Transverse colon (tissue), 4 donors: ENCODE data around the gene FAM171A1. TPM values are rescaled to one million over a fixed set of nuclear protein-coding genes. Genes with fewer than 3 reads are reported as not detected.
"Not testable (repeated sequence)": the region's sequence is repeated elsewhere in the genome, so short reads cannot be mapped to it uniquely, and the experiment has no call there.

Experiments used
- DNase-seq: peaks from one replicate; pipeline ENCODE4 v3.0.0-alpha.2; 2019
- H3K27ac ChIP-seq, 4 donors: fragments of 200-600 bp; sonication (generic); 2 replicates each; pipeline ENCODE4 v1.5.1; 2016 to 2018; ENCODE audit warnings: inconsistent platforms in 4 of 4
- H3K27me3 ChIP-seq: fragments of 200-600 bp; sonication (generic); 2 replicates; pipeline ENCODE4 v1.5.1; 2017; ENCODE audit warnings: inconsistent platforms
- H3K36me3 ChIP-seq, 4 donors: fragments of 200-600 bp; sonication (generic); 2 replicates each; pipeline ENCODE4 v1.5.1; 2017 to 2019; ENCODE audit warnings: inconsistent platforms in 4 of 4
- H3K4me1 ChIP-seq, 4 donors: fragments of 200-600 bp; sonication (generic); 2 replicates each; pipeline ENCODE4 v1.5.1; 2017 to 2020; ENCODE audit warnings: inconsistent platforms in 4 of 4
- H3K4me3 ChIP-seq, 4 donors: fragments of 200-600 bp; sonication (generic); 1 replicate in 1 of 4; 2 replicates in 3 of 4; pipeline versions ENCODE4 v1.5.1 to v1.6.1; 2017 to 2019; ENCODE audit warnings: inconsistent platforms in 4 of 4
- H3K9me3 ChIP-seq, 2 donors: fragments of 200-600 bp; sonication (generic); 2 replicates each; pipeline ENCODE4 v1.5.1; 2017 to 2019; ENCODE audit warnings: inconsistent platforms in 2 of 2
- EP300 ChIP-seq: sonication (generic); formaldehyde crosslinking; IDR thresholded peaks from one replicate; pipeline ENCODE4 v1.6.1; 2017; ENCODE audit warnings: antibody characterized with exemption, low read depth
- POLR2A ChIP-seq: fragments of 450-650 bp; IDR thresholded peaks from one replicate; pipeline ENCODE4 v1.6.1; 2016; ENCODE audit warnings: antibody characterized with exemption, mild to moderate bottlenecking, moderate library complexity
- POLR2AphosphoS5 ChIP-seq, 3 donors: sonication (generic); formaldehyde crosslinking; IDR thresholded peaks; one replicate each; pipeline ENCODE4 v1.6.1; 2016; ENCODE audit warnings: antibody characterized with exemption in 3 of 3
- WGBS, 2 donors: methylation state at CpG; one replicate each; pipeline ENCODE4 v1.1.5; 2018; ENCODE audit warnings: low coverage in 1 of 2; 5-methylcytosine and 5-hydroxymethylcytosine counted together
- in situ Hi-C, 4 donors: fragments of 200-750 bp; cut with MboI; loops; one replicate each; pipeline versions ENCODE4 v1.15.0 to v1.15.1; 2017; ENCODE audit warnings: low sequenced_read_pairs in 3 of 4, low pct_ligation_motif_present in 1 of 4, low pct_unique_long_range_greater_than_20kb in 1 of 4
- intact Hi-C: fragments of 100-400 bp; cut with DNase I; formaldehyde crosslinking; loops from one replicate; pipeline ENCODE4 v1.15.1; 2023; ENCODE audit warnings: low total_unique reads
- total RNA-seq, 4 donors: library from RNA; depleted of rRNA; stranded (reverse); fragments of >200 nt; gene quantifications; one replicate each; pipeline ENCODE4 v1.1.0, GENCODE V29; 2016
- TF ChIP-seq, protein P1 (sequence below), 5 experiments: fragments of 200-600 bp in 3 of 5; fragments of 450-650 bp in 2 of 5; sonication (generic) in 3 of 5; IDR thresholded peaks; 1 replicate in 2 of 5; 2 replicates in 3 of 5; pipeline ENCODE4 v1.5.1; 2016 to 2017; ENCODE audit warnings: antibody characterized with exemption in 5 of 5, inconsistent platforms in 3 of 5, mild to moderate bottlenecking in 2 of 5, moderate library complexity in 1 of 5

Gene FAM171A1
- total RNA-seq, 4 donors from 2014 or later: 29.2 to 42.2 (median 38.2) TPM

DNA sequence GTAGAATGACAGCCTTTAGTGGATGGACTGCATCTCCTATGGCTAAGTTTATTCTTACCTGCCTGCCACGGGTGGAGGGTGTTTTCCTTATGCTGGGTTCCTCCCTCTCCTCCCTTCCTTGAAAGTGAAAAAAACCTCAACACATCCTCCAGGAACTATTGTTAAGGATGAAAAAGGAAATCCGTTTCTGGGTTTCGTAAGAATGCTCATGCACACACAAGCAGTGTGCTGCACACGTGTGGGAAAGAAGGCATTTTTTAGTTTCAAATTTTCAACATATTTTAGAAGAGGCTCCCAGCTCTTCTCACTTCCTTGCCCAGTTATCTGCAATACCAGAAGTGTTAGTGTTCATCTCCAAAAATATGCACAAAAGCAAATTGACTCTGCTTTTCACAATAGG lies 90.6 kb downstream of the FAM171A1 start:
- Histone ChIP-seq H3K27me3 (no peaks in the 10 kb centered on the region), H3K36me3 (peaks cover 0 to 11% (median 3%) of the 10 kb centered on the region in 4 donors), H3K9me3 (no peaks in the 10 kb centered on the region), H3K4me3 (no peak overlapping the region), H3K27ac (no peak overlapping the region), H3K4me1 (no peaks in the 10 kb centered on the region)
- DNase-seq: no peak
- in situ Hi-C loops (no loop called here), intact Hi-C loops (no loop called here)
- WGBS, 2 donors: 76 to 87% methylated on average over 3 to 4 of the region's 4 CpGs
- TF ChIP-seq POLR2A: no peak
- no peak for TF ChIP-seq POLR2AphosphoS5 (IDR thresholded peaks at IDR 0.05)
- TF ChIP-seq, protein P1, sequence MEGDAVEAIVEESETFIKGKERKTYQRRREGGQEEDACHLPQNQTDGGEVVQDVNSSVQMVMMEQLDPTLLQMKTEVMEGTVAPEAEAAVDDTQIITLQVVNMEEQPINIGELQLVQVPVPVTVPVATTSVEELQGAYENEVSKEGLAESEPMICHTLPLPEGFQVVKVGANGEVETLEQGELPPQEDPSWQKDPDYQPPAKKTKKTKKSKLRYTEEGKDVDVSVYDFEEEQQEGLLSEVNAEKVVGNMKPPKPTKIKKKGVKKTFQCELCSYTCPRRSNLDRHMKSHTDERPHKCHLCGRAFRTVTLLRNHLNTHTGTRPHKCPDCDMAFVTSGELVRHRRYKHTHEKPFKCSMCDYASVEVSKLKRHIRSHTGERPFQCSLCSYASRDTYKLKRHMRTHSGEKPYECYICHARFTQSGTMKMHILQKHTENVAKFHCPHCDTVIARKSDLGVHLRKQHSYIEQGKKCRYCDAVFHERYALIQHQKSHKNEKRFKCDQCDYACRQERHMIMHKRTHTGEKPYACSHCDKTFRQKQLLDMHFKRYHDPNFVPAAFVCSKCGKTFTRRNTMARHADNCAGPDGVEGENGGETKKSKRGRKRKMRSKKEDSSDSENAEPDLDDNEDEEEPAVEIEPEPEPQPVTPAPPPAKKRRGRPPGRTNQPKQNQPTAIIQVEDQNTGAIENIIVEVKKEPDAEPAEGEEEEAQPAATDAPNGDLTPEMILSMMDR (IDR thresholded peaks at IDR 0.05): no peak
- no peak for TF ChIP-seq EP300

DNA sequence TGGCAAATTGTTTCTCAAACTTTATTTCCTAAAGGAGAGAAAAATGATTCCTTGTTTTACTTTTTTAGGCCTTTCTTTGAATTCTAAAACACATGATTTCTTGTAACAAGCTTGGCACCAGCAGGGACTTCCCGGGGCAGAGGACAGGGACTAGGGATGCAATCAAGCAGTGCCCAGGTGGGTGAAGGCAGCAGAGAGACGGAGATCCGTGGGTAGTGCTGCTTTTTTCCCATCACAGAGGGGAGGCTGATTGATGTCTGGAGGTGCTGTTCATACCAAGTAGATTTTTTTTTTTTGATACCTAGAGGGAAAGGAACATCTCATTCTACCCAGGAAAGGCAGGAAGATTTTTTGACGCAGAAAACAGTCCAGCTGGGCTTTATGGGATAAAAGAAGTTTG lies 91.9 kb downstream of the FAM171A1 start:
- intact Hi-C loops: no loop called here
- H3K27me3 ChIP-seq: no peaks in the 10 kb centered on the region
- in situ Hi-C loops: no loop called here
- H3K9me3 ChIP-seq: no peaks in the 10 kb centered on the region
- H3K4me3 ChIP-seq: no peak overlapping the region
- no peak overlapping the region for H3K27ac ChIP-seq
- peaks cover 0 to 11% (median 3%) of the 10 kb centered on the region in 4 donors for H3K36me3 ChIP-seq
- 86 to 100% methylated on average over 2 to 4 of the region's 4 CpGs for WGBS, 2 donors
- H3K4me1 ChIP-seq: no peaks in the 10 kb centered on the region
- no peak for TF ChIP-seq POLR2AphosphoS5 (IDR thresholded peaks at IDR 0.05)
- TF ChIP-seq EP300: no peak
- DNase-seq: no peak

DNA sequence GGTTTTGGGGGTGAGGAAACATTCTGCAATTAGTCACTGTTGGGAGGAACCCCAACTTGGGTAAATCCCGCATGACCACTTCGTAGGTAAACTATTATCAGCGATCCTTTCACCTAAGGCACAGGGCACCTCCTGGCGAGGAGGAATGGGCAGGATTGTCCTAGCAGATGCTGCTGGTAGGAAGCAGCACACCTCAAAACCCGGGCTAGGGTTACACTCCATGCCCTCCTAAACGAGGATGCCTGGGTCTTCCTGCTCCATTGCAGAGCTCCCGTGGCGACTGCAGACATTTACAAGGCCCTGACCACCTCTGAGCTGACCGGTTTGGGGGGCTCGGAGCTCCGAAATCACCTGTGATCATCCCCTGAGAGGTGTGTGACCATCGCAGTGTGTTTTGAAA lies 92.3 kb downstream of the FAM171A1 start:
- Histone ChIP-seq H3K4me3 (no peak overlapping the region), H3K4me1 (no peaks in the 10 kb centered on the region), H3K27me3 (no peaks in the 10 kb centered on the region), H3K36me3 (peaks cover 0 to 11% (median 3%) of the 10 kb centered on the region in 4 donors), H3K27ac (no peak overlapping the region), H3K9me3 (no peaks in the 10 kb centered on the region)
- no peak for TF ChIP-seq POLR2A
- in situ Hi-C loops (no loop called here), intact Hi-C loops (no loop called here)
- no peak for DNase-seq
- 92 to 100% methylated on average over 1 to 12 of the region's 12 CpGs for WGBS, 2 donors

DNA sequence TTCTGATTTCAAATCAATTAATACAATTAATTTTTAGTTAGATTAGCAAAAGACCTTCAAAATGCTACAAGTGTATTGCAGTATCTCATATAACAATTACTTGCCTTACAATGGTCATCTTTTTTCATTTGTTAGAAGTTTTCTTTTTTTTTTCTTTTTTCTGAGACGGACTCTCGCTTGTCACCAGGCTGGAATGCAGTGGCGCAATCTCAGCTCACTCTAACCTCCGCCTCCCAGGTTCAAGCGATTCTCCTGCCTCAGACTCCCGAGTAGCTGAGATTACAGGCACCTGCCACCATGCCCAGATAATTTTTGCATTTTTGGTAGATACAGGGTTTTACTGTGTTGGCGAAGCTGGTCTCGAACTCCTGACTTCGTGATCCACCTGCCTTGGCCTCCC lies 95.0 kb downstream of the FAM171A1 start:
- H3K36me3 ChIP-seq, DNase-seq, intact Hi-C loops, H3K4me3 ChIP-seq, H3K9me3 ChIP-seq, H3K4me1 ChIP-seq, H3K27ac ChIP-seq, in situ Hi-C loops, H3K27me3 ChIP-seq: not testable (repeated sequence)
- 93 to 100% methylated on average over 6 to 9 of the region's 9 CpGs for WGBS, 2 donors

DNA sequence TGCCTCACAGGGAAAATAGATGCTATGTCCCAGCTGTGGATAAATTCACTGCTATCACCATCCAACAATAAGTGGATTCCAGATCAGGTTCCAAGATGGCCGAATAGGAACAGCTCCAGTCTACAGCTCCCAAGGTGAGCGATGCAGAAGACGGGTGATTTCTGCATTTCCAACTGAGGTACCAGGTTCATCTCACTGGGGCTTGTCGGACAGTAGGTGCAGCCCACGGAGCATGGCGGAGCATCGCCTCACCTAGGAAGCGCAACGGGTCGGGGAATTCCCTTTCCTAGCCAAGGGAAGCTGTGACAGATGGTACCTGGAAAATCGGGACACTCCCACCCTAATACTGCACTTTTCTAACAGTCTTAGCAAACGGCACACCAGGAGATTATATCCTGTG lies 101.3 kb downstream of the FAM171A1 start:
- in situ Hi-C loops: loop anchor here in 2 of 4 donors (10.0 to 25.0 kb wide), 2 partner anchors 92 to 105 kb away; partner anchors contain the start of gene FAM171A1 (in 2 of the 2)
- H3K4me3 ChIP-seq, intact Hi-C loops, H3K36me3 ChIP-seq, H3K4me1 ChIP-seq, DNase-seq, H3K9me3 ChIP-seq, H3K27me3 ChIP-seq, H3K27ac ChIP-seq: not testable (repeated sequence)
- WGBS, 2 donors: 92 to 100% methylated on average over 3 to 12 of the region's 12 CpGs

DNA sequence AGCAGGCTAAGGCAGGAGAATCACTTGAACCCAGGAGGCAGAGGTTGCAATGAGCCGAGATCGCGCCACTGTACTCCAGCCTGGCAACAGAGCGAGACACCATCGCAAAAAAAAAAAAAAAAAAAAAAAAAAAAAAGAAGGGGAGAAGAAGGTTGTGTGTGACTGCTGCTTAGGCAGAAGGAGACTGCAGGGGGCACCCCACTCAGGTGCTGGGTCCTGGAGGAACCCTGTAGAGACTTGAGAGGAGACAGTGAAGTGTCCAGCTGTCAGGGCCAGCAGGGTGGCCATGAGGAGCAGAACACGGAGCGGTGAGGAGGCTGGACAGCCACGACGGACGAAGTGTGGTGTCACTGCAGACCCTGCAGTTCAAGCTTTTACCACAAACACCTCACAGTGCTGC lies 103.6 kb downstream of the FAM171A1 start:
- 80% methylated on average over 10 of the region's 10 CpGs; no CpG with 5 or more reads in 1 of the 2 donors for WGBS, 2 donors
- TF ChIP-seq, protein P1 (IDR thresholded peaks at IDR 0.05): peak in 2 of 5 experiments; percentile 12 to 14
- TF ChIP-seq POLR2A (no peak), EP300 (no peak), POLR2AphosphoS5 (IDR thresholded peaks at IDR 0.05) (no peak)
- DNase-seq: no peak
- H3K36me3 ChIP-seq: no peaks in the 10 kb centered on the region
- no peak overlapping the region for H3K4me3 ChIP-seq
- H3K9me3 ChIP-seq: no peaks in the 10 kb centered on the region
- in situ Hi-C loops: loop anchor here in 2 of 4 donors (10.0 to 25.0 kb wide), 2 partner anchors 95 to 107 kb away; partner anchors contain the start of gene FAM171A1 (in 2 of the 2)
- intact Hi-C loops: no loop called here
- H3K27ac ChIP-seq: no peak overlapping the region
- no peaks in the 10 kb centered on the region for H3K27me3 ChIP-seq
- H3K4me1 ChIP-seq: no peaks in the 10 kb centered on the region
